Esophagus muscularis mucosa (tissue), 4 donors: Measurements from ENCODE around the gene FBXW5.

Experiments
- EP300 ChIP-seq: sonication (generic); formaldehyde crosslinking; IDR thresholded peaks from one replicate; pipeline ENCODE4 v1.6.1; 2017; ENCODE audit warnings: antibody characterized with exemption
- POLR2A ChIP-seq: fragments of 450-650 bp; IDR thresholded peaks from one replicate; pipeline ENCODE4 v1.6.1; 2017; ENCODE audit warnings: antibody characterized with exemption, moderate library complexity, mild to moderate bottlenecking, low read depth
- POLR2AphosphoS5 ChIP-seq, 2 donors: sonication (generic); formaldehyde crosslinking; IDR thresholded peaks; one replicate each; pipeline ENCODE4 v1.6.1; 2017; ENCODE audit warnings: antibody characterized with exemption in 2 of 2
- TF ChIP-seq, protein P1 (sequence below), 3 experiments: fragments of 200-600 bp in 2 of 3; fragments of 450-650 bp in 1 of 3; sonication (generic) in 2 of 3; IDR thresholded peaks; one replicate each; pipeline ENCODE4 v1.5.1; 2017 to 2019; ENCODE audit warnings: antibody characterized with exemption in 3 of 3, mild to moderate bottlenecking in 2 of 3, moderate library complexity in 1 of 3

DNA sequence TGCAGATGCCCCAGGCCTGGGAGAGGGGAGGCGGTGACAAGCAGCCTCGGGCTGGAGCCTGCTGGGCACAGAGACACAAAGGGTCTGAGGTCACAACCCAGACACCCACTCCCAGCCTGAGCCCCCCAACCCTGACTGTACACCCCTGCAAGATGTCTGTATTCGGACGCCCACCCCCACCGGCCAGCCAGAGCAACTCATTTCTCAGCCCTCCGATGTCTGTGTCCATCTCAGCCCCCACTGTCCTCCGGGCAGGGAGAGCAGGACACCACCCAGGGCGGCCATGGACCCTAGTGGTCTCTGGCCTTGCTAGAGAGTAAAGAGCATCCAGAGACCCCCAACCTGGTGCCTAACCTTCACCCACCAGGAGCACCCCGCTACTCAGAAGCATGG, 11.4 kb upstream of the FBXW5 start:
- TF ChIP-seq, protein P1, sequence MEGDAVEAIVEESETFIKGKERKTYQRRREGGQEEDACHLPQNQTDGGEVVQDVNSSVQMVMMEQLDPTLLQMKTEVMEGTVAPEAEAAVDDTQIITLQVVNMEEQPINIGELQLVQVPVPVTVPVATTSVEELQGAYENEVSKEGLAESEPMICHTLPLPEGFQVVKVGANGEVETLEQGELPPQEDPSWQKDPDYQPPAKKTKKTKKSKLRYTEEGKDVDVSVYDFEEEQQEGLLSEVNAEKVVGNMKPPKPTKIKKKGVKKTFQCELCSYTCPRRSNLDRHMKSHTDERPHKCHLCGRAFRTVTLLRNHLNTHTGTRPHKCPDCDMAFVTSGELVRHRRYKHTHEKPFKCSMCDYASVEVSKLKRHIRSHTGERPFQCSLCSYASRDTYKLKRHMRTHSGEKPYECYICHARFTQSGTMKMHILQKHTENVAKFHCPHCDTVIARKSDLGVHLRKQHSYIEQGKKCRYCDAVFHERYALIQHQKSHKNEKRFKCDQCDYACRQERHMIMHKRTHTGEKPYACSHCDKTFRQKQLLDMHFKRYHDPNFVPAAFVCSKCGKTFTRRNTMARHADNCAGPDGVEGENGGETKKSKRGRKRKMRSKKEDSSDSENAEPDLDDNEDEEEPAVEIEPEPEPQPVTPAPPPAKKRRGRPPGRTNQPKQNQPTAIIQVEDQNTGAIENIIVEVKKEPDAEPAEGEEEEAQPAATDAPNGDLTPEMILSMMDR (IDR thresholded peaks at IDR 0.05): no peak
- TF ChIP-seq POLR2A: no peak
- TF ChIP-seq EP300: no peak
- no peak for TF ChIP-seq POLR2AphosphoS5 (IDR thresholded peaks at IDR 0.05)
